ENCODE data around the gene RRP1.

Gene RRP1

GRCh38 chr21:43771199-43771675 lies 18.1 kb upstream of the RRP1 start:
- H3K4me1 ChIP-seq (ENCODE audit: control insufficient read depth in 1 of 2, insufficient read depth in 1 of 2, low read depth in 1 of 2, low read length in 1 of 2): peaks cover 24 to 25% of the 10 kb centered on the region in 2 experiments
- peaks cover 18% of the 10 kb centered on the region for H3K27me3 ChIP-seq
- H3K36me3 ChIP-seq: peaks cover 21% of the 10 kb centered on the region
- H3K9me3 ChIP-seq: no peaks in the 10 kb centered on the region
- TF ChIP-seq CTCF (IDR thresholded peaks at IDR 0.05): no peak
- H3K27ac ChIP-seq: no peak overlapping the region
- H3K4me3 ChIP-seq (ENCODE audit: low read depth in 1 of 2, low read length in 1 of 2): no peak overlapping the region

- no peak for TF ChIP-seq CTCF (IDR thresholded peaks at IDR 0.05)
- Histone ChIP-seq H3K36me3 (peaks cover 21% of the 10 kb centered on the region), H3K4me1 (ENCODE audit: control insufficient read depth in 1 of 2, insufficient read depth in 1 of 2, low read depth in 1 of 2, low read length in 1 of 2) (peaks cover 24 to 28% of the 10 kb centered on the region in 2 experiments)
Observed at GRCh38 chr21:43771698-43772424, 17.5 kb upstream of the RRP1 start.

GRCh38 chr21:43772425-43772821 lies 17.0 kb upstream of the RRP1 start:
- Histone ChIP-seq H3K4me1 (ENCODE audit: control insufficient read depth in 1 of 2, insufficient read depth in 1 of 2, low read depth in 1 of 2, low read length in 1 of 2) (peaks cover 24 to 28% of the 10 kb centered on the region in 2 experiments), H3K9me3 (no peaks in the 10 kb centered on the region), H3K27me3 (peaks cover 18% of the 10 kb centered on the region), H3K27ac (no peak overlapping the region), H3K4me3 (ENCODE audit: low read depth in 1 of 2, low read length in 1 of 2) (no peak overlapping the region), H3K36me3 (peaks cover 21% of the 10 kb centered on the region)
- TF ChIP-seq CTCF (IDR thresholded peaks at IDR 0.05): no peak

More at GRCh38 chr21:43771698-43772424, 17.5 kb upstream of the RRP1 start:
- H3K4me3 ChIP-seq (ENCODE audit: low read depth in 1 of 2, low read length in 1 of 2): no peak overlapping the region
- no peaks in the 10 kb centered on the region for H3K9me3 ChIP-seq
- H3K27me3 ChIP-seq: peaks cover 18% of the 10 kb centered on the region
- H3K27ac ChIP-seq: no peak overlapping the region

GRCh38 chr21:43774163-43774562 lies 15.2 kb upstream of the RRP1 start:
- Histone ChIP-seq H3K4me3 (ENCODE audit: low read depth in 1 of 2, low read length in 1 of 2) (no peak overlapping the region), H3K27me3 (peaks cover 3% of the 10 kb centered on the region)

GRCh38 chr21:43775190-43775589 lies 14.2 kb upstream of the RRP1 start:
- H3K27ac ChIP-seq: peak overlapping the region; percentile 99
- H3K4me3 ChIP-seq (ENCODE audit: low read depth in 1 of 2, low read length in 1 of 2): peak overlapping the region; percentile 85 to 94
- no peaks in the 10 kb centered on the region for H3K27me3 ChIP-seq
- peaks cover 17 to 28% of the 10 kb centered on the region in 2 experiments for H3K4me1 ChIP-seq (ENCODE audit: control insufficient read depth in 1 of 2, insufficient read depth in 1 of 2, low read depth in 1 of 2, low read length in 1 of 2)
- no peaks in the 10 kb centered on the region for H3K9me3 ChIP-seq
- TF ChIP-seq CTCF (IDR thresholded peaks at IDR 0.05): no peak
- peaks cover 21% of the 10 kb centered on the region for H3K36me3 ChIP-seq

More at GRCh38 chr21:43774163-43774562, 15.2 kb upstream of the RRP1 start:
- H3K4me1 ChIP-seq (ENCODE audit: control insufficient read depth in 1 of 2, insufficient read depth in 1 of 2, low read depth in 1 of 2, low read length in 1 of 2): peaks cover 17 to 28% of the 10 kb centered on the region in 2 experiments
- no peak for TF ChIP-seq CTCF (IDR thresholded peaks at IDR 0.05)
- H3K36me3 ChIP-seq: peaks cover 21% of the 10 kb centered on the region
- no peak overlapping the region for H3K27ac ChIP-seq
- H3K9me3 ChIP-seq: no peaks in the 10 kb centered on the region
